NB4 (cell line): ENCODE data around the gene RACK1.

Experiments
- MYC ChIP-seq: IDR thresholded peaks from 2 replicates; pipeline ENCODE4 v1.6.1; 2011; ENCODE audit warnings: low read depth, low read length
- POLR2A ChIP-seq: IDR thresholded peaks from 2 replicates; pipeline ENCODE4 v1.6.1; 2011; ENCODE audit warnings: mild to moderate bottlenecking; ENCODE audit not compliant: insufficient read length; ENCODE audit errors: extremely low read depth
- TF ChIP-seq, protein P1 (sequence below): IDR thresholded peaks from one replicate; pipeline ENCODE4 v1.5.1; 2012; ENCODE audit warnings: low read depth, low read length
- TF ChIP-seq, protein P2 (sequence below): IDR thresholded peaks from 2 replicates; pipeline ENCODE4 v1.6.1; 2011; ENCODE audit warnings: low read depth, low read length

DNA sequence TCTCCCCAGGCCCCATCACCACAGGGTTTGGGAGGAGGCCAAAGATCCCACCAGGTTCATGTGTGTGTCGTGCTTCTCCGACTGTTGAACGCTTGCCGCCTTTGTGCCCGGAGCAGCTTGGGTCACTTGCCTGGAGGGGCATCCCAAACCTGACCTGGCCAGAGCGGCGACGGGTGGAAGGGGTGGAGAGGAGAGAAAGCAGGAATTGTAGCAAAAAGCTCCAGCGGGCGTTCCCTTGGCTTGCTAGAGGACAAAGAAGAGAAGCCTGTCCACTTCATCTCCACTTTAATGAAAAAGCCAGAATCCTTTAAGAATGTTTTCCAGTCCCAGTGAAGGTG is 23.6 kb downstream of the RACK1 start:
- TF ChIP-seq POLR2A (no peak), MYC (no peak)
- TF ChIP-seq, protein P1, sequence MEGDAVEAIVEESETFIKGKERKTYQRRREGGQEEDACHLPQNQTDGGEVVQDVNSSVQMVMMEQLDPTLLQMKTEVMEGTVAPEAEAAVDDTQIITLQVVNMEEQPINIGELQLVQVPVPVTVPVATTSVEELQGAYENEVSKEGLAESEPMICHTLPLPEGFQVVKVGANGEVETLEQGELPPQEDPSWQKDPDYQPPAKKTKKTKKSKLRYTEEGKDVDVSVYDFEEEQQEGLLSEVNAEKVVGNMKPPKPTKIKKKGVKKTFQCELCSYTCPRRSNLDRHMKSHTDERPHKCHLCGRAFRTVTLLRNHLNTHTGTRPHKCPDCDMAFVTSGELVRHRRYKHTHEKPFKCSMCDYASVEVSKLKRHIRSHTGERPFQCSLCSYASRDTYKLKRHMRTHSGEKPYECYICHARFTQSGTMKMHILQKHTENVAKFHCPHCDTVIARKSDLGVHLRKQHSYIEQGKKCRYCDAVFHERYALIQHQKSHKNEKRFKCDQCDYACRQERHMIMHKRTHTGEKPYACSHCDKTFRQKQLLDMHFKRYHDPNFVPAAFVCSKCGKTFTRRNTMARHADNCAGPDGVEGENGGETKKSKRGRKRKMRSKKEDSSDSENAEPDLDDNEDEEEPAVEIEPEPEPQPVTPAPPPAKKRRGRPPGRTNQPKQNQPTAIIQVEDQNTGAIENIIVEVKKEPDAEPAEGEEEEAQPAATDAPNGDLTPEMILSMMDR: no peak
- TF ChIP-seq, protein P2, sequence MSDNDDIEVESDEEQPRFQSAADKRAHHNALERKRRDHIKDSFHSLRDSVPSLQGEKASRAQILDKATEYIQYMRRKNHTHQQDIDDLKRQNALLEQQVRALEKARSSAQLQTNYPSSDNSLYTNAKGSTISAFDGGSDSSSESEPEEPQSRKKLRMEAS: no peak
